GM13977 (cell line): ENCODE data around the gene MRGPRX2.

Experiments used
- DNase-seq: peaks from one replicate; pipeline ENCODE4 v3.0.0; 2012; ENCODE audit warnings: low spot score
- CTCF ChIP-seq: IDR thresholded peaks from 2 replicates; pipeline ENCODE4 v1.5.1; 2012; ENCODE audit warnings: mild to moderate bottlenecking, control low read depth; ENCODE audit not compliant: insufficient read depth; ENCODE audit errors: extremely low read depth, missing control alignments
- in situ Hi-C: fragments of 300-500 bp; cut with MboI; formaldehyde crosslinking; loops from one replicate; pipeline ENCODE4 v1.12.0; 2022; ENCODE audit warnings: low sequenced_read_pairs, low pct_unique_long_range_greater_than_20kb, mixed read lengths, inconsistent platforms; ENCODE audit not compliant: unreplicated experiment

The MRGPRX2 gene

DNA sequence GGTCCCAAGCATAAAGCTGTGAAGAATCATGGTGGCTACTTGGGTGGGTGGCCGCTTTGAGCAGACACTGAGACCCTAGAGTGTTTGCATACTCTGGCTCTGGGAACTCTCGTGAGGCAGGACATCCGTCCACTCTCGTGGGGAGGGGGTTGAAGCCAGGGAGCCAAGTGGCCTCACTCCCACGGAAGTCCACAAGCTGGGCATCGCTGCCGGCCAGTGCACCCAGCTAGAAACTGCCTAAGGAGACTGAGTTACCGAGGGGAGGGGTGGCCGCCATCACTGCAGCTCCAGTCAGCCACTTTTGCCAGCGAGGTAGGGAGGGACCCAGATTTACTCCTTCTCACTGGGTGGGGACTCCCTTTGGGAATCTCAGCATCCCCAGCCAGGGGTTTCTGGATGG is 20.5 kb downstream of the MRGPRX2 start:
- in situ Hi-C loops = no loop called here
- DNase-seq = no peak
- no peak for TF ChIP-seq CTCF

DNA sequence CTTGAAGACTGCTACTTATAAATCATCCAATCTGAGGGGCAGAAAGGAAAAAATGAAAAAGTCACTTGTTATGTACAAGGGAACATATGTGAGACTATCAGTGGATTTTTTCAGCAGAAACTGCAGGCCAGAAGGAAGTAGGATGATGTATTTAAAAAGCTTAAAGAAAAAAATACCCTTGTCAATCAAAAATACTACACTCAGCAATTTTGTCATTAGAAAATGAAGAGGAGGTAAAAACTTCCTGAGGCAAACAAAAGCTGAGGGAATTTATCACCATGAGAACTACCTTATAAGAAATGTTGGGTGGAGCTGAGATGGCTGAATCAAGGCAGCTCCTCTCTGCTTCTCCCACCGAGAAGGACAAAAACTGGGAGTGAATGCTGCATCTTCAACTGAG is 21.1 kb downstream of the MRGPRX2 start:
- in situ Hi-C loops = no loop called here
- no peak for TF ChIP-seq CTCF

GRCh38 chr11:19032990-19033389 is 27.5 kb downstream of the MRGPRX2 start:
- TF ChIP-seq CTCF = no peak
- in situ Hi-C loops = no loop called here
- DNase-seq = no peak

More for the DNA sequence above, 21.1 kb downstream of the MRGPRX2 start:
- no peak for DNase-seq

- no peak for DNase-seq
- TF ChIP-seq CTCF = no peak
- in situ Hi-C loops = no loop called here
Measured at GRCh38 chr11:19027829-19028595, 32.5 kb downstream of the MRGPRX2 start.

- in situ Hi-C loops = no loop called here
- DNase-seq = no peak
Measured at GRCh38 chr11:19026862-19027261, 33.7 kb downstream of the MRGPRX2 start.

GRCh38 chr11:19025481-19026406 is 34.8 kb downstream of the MRGPRX2 start:
- no peak for DNase-seq
- in situ Hi-C loops = no loop called here

More at GRCh38 chr11:19026862-19027261, 33.7 kb downstream of the MRGPRX2 start:
- TF ChIP-seq CTCF = no peak

More at GRCh38 chr11:19025481-19026406, 34.8 kb downstream of the MRGPRX2 start:
- TF ChIP-seq CTCF = no peak
